Tibial nerve (tissue), 4 donors: ENCODE measurements around the gene CHST1. TPM values are rescaled to one million over a fixed set of nuclear protein-coding genes. Genes with fewer than 3 reads are reported as not detected.

Source experiments
- DNase-seq, 2 donors: peaks; one replicate each; pipeline ENCODE4 v3.0.0-alpha.2; 2019; ENCODE audit warnings: low spot score in 2 of 2
- H3K27ac ChIP-seq, 4 donors: fragments of 200-600 bp; sonication (generic) in 3 of 4; one replicate each; pipeline ENCODE4 v1.5.1; 2017 to 2019; ENCODE audit warnings: mild to moderate bottlenecking in 1 of 4
- H3K27me3 ChIP-seq, 2 donors: fragments of 200-600 bp; sonication (generic) in 1 of 2; one replicate each; pipeline versions ENCODE4 v1.5.1 to v1.6.0; 2017 to 2019
- H3K36me3 ChIP-seq, 3 donors: fragments of 200-600 bp; sonication (generic); one replicate each; pipeline ENCODE4 v1.5.1; 2018 to 2019
- H3K4me1 ChIP-seq, 4 donors: fragments of 200-600 bp; sonication (generic) in 3 of 4; one replicate each; pipeline ENCODE4 v1.5.1; 2017 to 2019
- H3K4me3 ChIP-seq, 4 donors: fragments of 200-600 bp; sonication (generic) in 3 of 4; one replicate each; pipeline ENCODE4 v1.5.1; 2017 to 2019; ENCODE audit warnings: mild to moderate bottlenecking in 1 of 4, moderate library complexity in 1 of 4
- H3K9me3 ChIP-seq, 4 donors: fragments of 200-600 bp; sonication (generic) in 3 of 4; one replicate each; pipeline ENCODE4 v1.5.1; 2017 to 2019
- CTCF ChIP-seq, 5 experiments: fragments of 200-600 bp in 3 of 5; fragments of 450-650 bp in 2 of 5; sonication (generic) in 3 of 5; IDR thresholded peaks; one replicate each; pipeline ENCODE4 v1.5.1; 2016 to 2019; ENCODE audit warnings: antibody characterized with exemption in 5 of 5, mild to moderate bottlenecking in 3 of 5, moderate library complexity in 2 of 5
- EP300 ChIP-seq, 2 donors: sonication (generic); formaldehyde crosslinking; IDR thresholded peaks; one replicate each; pipeline ENCODE4 v1.6.1; 2017; ENCODE audit warnings: antibody characterized with exemption in 2 of 2, mild to moderate bottlenecking in 1 of 2
- POLR2A ChIP-seq, 2 donors: fragments of 450-650 bp; IDR thresholded peaks; one replicate each; pipeline ENCODE4 v1.6.1; 2017; ENCODE audit warnings: antibody characterized with exemption in 2 of 2, mild to moderate bottlenecking in 2 of 2, moderate library complexity in 2 of 2
- WGBS, 2 donors: methylation state at CpG; one replicate each; pipeline ENCODE4 v1.1.5; 2018; 5-methylcytosine and 5-hydroxymethylcytosine counted together
- total RNA-seq, 4 donors: library from RNA; depleted of rRNA; stranded (reverse); fragments of >200 nt; gene quantifications; one replicate each; pipeline ENCODE4 v1.1.0, GENCODE V29; 2016

The CHST1 gene
- total RNA-seq, 4 donors from 2014 or later = 1.2 to 3.6 (median 1.6) TPM

GRCh38 chr11:45678976-45679375 is 13.6 kb upstream of the CHST1 start:
- Histone ChIP-seq H3K9me3 (no peaks in the 10 kb centered on the region), H3K27me3 (no peaks in the 10 kb centered on the region), H3K27ac (no peak overlapping the region), H3K4me3 (no peak overlapping the region), H3K36me3 (no peaks in the 10 kb centered on the region), H3K4me1 (no peaks in the 10 kb centered on the region)
- no peak for DNase-seq
- WGBS, 2 donors = 70 to 76% methylated on average over 7 of the region's 7 CpGs
- TF ChIP-seq POLR2A (IDR thresholded peaks at IDR 0.05) (no peak), CTCF (IDR thresholded peaks at IDR 0.05) (no peak), EP300 (IDR thresholded peaks at IDR 0.05) (no peak)

GRCh38 chr11:45677770-45678512 is 12.5 kb upstream of the CHST1 start:
- Histone ChIP-seq H3K27me3 (no peaks in the 10 kb centered on the region), H3K9me3 (no peaks in the 10 kb centered on the region), H3K27ac (no peak overlapping the region), H3K4me1 (no peaks in the 10 kb centered on the region), H3K4me3 (no peak overlapping the region), H3K36me3 (no peaks in the 10 kb centered on the region)
- DNase-seq = no peak
- TF ChIP-seq EP300 (IDR thresholded peaks at IDR 0.05) (no peak), CTCF (IDR thresholded peaks at IDR 0.05) (no peak), POLR2A (IDR thresholded peaks at IDR 0.05) (no peak)
- WGBS, 2 donors = 66 to 71% methylated on average over 8 of the region's 8 CpGs

GRCh38 chr11:45676522-45677095 is 11.2 kb upstream of the CHST1 start:
- DNase-seq = no peak
- TF ChIP-seq EP300 (IDR thresholded peaks at IDR 0.05) = no peak
- no peak for TF ChIP-seq CTCF (IDR thresholded peaks at IDR 0.05)
- TF ChIP-seq POLR2A (IDR thresholded peaks at IDR 0.05) = no peak
- H3K9me3 ChIP-seq = no peaks in the 10 kb centered on the region
- H3K4me1 ChIP-seq = no peaks in the 10 kb centered on the region
- H3K27ac ChIP-seq = no peak overlapping the region
- H3K27me3 ChIP-seq = no peaks in the 10 kb centered on the region
- no peaks in the 10 kb centered on the region for H3K36me3 ChIP-seq
- no peak overlapping the region for H3K4me3 ChIP-seq
- WGBS, 2 donors = 93 to 94% methylated on average over 7 of the region's 7 CpGs

GRCh38 chr11:45675646-45676045 is 10.2 kb upstream of the CHST1 start:
- no peak for DNase-seq
- Histone ChIP-seq H3K9me3 (no peaks in the 10 kb centered on the region), H3K27me3 (no peaks in the 10 kb centered on the region), H3K4me1 (no peaks in the 10 kb centered on the region), H3K36me3 (no peaks in the 10 kb centered on the region), H3K4me3 (no peak overlapping the region), H3K27ac (no peak overlapping the region)
- 69 to 70% methylated on average over 4 of the region's 4 CpGs for WGBS, 2 donors
- TF ChIP-seq CTCF (IDR thresholded peaks at IDR 0.05) = no peak

- no peak overlapping the region for H3K4me3 ChIP-seq
- H3K4me1 ChIP-seq = no peaks in the 10 kb centered on the region
- H3K9me3 ChIP-seq = no peaks in the 10 kb centered on the region
- 89% methylated on average over 9 of the region's 9 CpGs for WGBS, 2 donors
- no peaks in the 10 kb centered on the region for H3K27me3 ChIP-seq
- no peak for DNase-seq
- no peak overlapping the region for H3K27ac ChIP-seq
- TF ChIP-seq EP300 (IDR thresholded peaks at IDR 0.05) (no peak), CTCF (IDR thresholded peaks at IDR 0.05) (no peak), POLR2A (IDR thresholded peaks at IDR 0.05) (no peak)
- H3K36me3 ChIP-seq = no peaks in the 10 kb centered on the region
These were observed 9.2 kb upstream of the CHST1 start for GRCh38 chr11:45674481-45675190.
